ENCODE data around the gene MYO7A. TPM values are rescaled to one million over a fixed set of nuclear protein-coding genes. Genes with fewer than 3 reads are reported as not detected.
A peak's percentile ranks its signal among the peaks of the same experiment; 100 is the strongest.

MYO7A gene
- total and polyA plus RNA-seq, 2 of the 8 experiments (the other 6 are each of a cell fraction or from before 2014, with no cell fraction given): 1.5 to 1.9 TPM

GRCh38 chr11:77171885-77172665, 44.0 kb downstream of the MYO7A start:
- Histone ChIP-seq H3K4me1 (replicated peaks in 1 of 4; ENCODE audit: control insufficient read depth in 3 of 4, insufficient read depth in 4 of 4, low read length in 3 of 4) (peaks cover 22 to 60% (median 34%) of the 10 kb centered on the region in 4 experiments), H3K23me2 (ENCODE audit: low read depth, low read length) (no peaks in the 10 kb centered on the region), H2BK12ac (ENCODE audit: low read depth, low read length) (peak overlapping the region; percentile 18; the same call in 1 of the 2 replicates), H3K56ac (replicated peaks; ENCODE audit: insufficient read length, low read depth, low read length) (no peak overlapping the region), H3K36me3 (ENCODE audit: control insufficient read depth in 2 of 4, insufficient read depth in 4 of 4, low read length in 3 of 4) (no peaks in the 10 kb centered on the region), H2BK5ac (ENCODE audit: low read depth, low read length) (peak overlapping the region; percentile 80), H2BK120ac (replicated peaks; ENCODE audit: low read depth, low read length) (no peak overlapping the region), H3K79me2 (ENCODE audit: control insufficient read depth in 1 of 2, insufficient read depth in 2 of 2, low read length in 2 of 2) (no peaks in the 10 kb centered on the region), H3K4ac (replicated peaks; ENCODE audit: insufficient read length, low read depth, low read length) (no peak overlapping the region), H4K20me1 (replicated peaks in 1 of 2; ENCODE audit: control insufficient read depth in 1 of 2, insufficient read depth in 2 of 2, low read length in 2 of 2) (no peaks in the 10 kb centered on the region), H3K4me2 (ENCODE audit: insufficient read depth in 1 of 2, low read depth in 2 of 2, low read length in 2 of 2) (peak overlapping the region; percentile 54 to 58), H2AK5ac (ENCODE audit: low read depth, low read length) (no peak overlapping the region), H3K23ac (ENCODE audit: insufficient read length) (no peak overlapping the region), H3K4me3 (ENCODE audit: extremely low read depth in 1 of 4, insufficient read depth in 2 of 4, low read depth in 3 of 4, low read length in 4 of 4) (peak overlapping the region in 1 of 4 experiments; percentile 32; a peak in 1 of 8 replicates), H3K27ac (ENCODE audit: low read depth, low read length) (peak overlapping the region; percentile 25; the same call in 1 of the 2 replicates), H2BK20ac (ENCODE audit: low read length) (0 out of 2 replicates have a peak overlapping the region, but pooled peaks have one; percentile 27), H3K14ac (ENCODE audit: insufficient read length) (no peak overlapping the region), H4K91ac (replicated peaks; ENCODE audit: insufficient read length, low read length) (peak overlapping the region; percentile 81), H2AFZ (ENCODE audit: low read length) (0 out of 2 replicates have a peak overlapping the region, but pooled peaks have one; percentile 68), H3K79me1 (ENCODE audit: low read depth, low read length) (no peaks in the 10 kb centered on the region), H3K18ac (ENCODE audit: extremely low read depth, low read length) (peak overlapping the region; percentile 68), H2BK15ac (ENCODE audit: low read length) (peak overlapping the region; percentile 48; the same call in 1 of the 2 replicates), H3K27me3 (replicated peaks in 1 of 4; ENCODE audit: control insufficient read depth in 3 of 4, extremely low read depth in 1 of 4, insufficient read depth in 3 of 4, low read length in 3 of 4) (peaks cover 0 to 3% (median 0%) of the 10 kb centered on the region in 4 experiments; a peak in 1 of 7 replicates), H4K5ac (ENCODE audit: insufficient read length, low read depth, low read length) (no peak overlapping the region), H4K8ac (ENCODE audit: extremely low read depth, insufficient read depth, low read length) (no peak overlapping the region; the same call in 1 of the 2 replicates), H3K9me3 (ENCODE audit: insufficient read depth in 2 of 2, low read depth in 1 of 2, low read length in 1 of 2) (no peaks in the 10 kb centered on the region), H3K9ac (replicated peaks in 1 of 4; ENCODE audit: extremely low read depth in 1 of 4, low read depth in 3 of 4, low read length in 3 of 4) (no peak overlapping the region)
- ChIA-PET POLR2A (ENCODE audit: partially characterized antibody) (interaction anchor here (0.7 to 1.1 kb wide), 5 partner anchors 11 to 45 kb away, joined by 3 to 4 read pairs (median 3); no protein-coding TSS in a partner anchor), CTCF (ENCODE audit: partially characterized antibody) (interaction anchor here (0.9 to 15.1 kb wide), 15 partner anchors 12 to 306 kb away, joined by 3 to 187 read pairs (median 4); partner anchors contain the start of gene MYO7A)
- 46% methylated on average over 15 of the region's 20 CpGs; no CpG with 5 or more reads in 1 of the 2 experiments for WGBS, 2 experiments (ENCODE audit: extremely low coverage in 1 of 2, insufficient coverage in 1 of 2, insufficient read length in 1 of 2, insufficient replicate concordance in 2 of 2, low coverage in 1 of 2, low lambda C conversion rate in 2 of 2, missing lambda C conversion rate in 1 of 2)
- peak in 1 of 3 experiments; percentile 3; a peak in 1 of 4 replicates for TF ChIP-seq CTCF (IDR thresholded peaks at IDR 0.05; ENCODE audit: control extremely low read depth in 1 of 3, insufficient read depth in 1 of 3, low read depth in 1 of 3, low read length in 3 of 3)
- peak; percentile 28 for TF ChIP-seq ASH2L (IDR thresholded peaks at IDR 0.05; ENCODE audit: low read length)
- peak; percentile 32; the same call in 1 of the 2 replicates for TF ChIP-seq MAX (IDR thresholded peaks at IDR 0.05)
- peak; percentile 13 to 21; a peak in 1 of 4 replicates for TF ChIP-seq RAD21 (IDR thresholded peaks at IDR 0.05 in 1 of 2, conservative IDR thresholded peaks at IDR 0.05 in 1 of 2; ENCODE audit: low read depth in 2 of 2, low read length in 2 of 2)
- no peak for TF ChIP-seq SIRT6 (IDR thresholded peaks at IDR 0.05; ENCODE audit: low read length)
- TF ChIP-seq SP1 (IDR thresholded peaks at IDR 0.05; ENCODE audit: low read depth, low read length): peak; percentile 43; the same call in 1 of the 2 replicates
- DNase-seq (ENCODE audit: low read depth in 1 of 2, low spot score in 2 of 2) (peak; percentile 57 to 85), FAIRE-seq (no peak)
